ENCODE data around the gene FRG2.
"Not testable (repeated sequence)": the region's sequence is repeated elsewhere in the genome, so short reads cannot be mapped to it uniquely, and the experiment has no call there.

DNA sequence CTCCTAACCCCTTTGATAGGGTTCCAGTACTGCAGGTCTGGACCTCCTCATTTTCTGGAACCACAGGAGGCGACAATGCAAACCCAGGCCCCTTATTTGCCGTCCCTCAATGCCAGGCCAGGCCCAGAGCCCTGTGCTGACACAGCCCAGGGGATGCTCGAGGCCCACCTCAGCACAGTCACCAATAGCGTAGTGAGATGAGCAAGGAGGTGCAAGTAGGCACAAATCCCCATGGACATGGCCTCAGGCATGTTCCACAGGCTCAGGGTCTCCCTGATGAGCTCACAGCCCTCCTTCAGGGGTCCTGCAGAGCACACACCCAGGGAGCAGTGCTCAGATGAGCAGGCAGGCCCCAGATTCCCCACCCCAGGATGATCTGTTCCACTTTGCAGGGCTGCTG is 31.9 kb upstream of the FRG2 start:
- TF ChIP-seq CTCF (IDR thresholded peaks at IDR 0.05); POLR2A (IDR thresholded peaks at IDR 0.05; ENCODE audit: low read depth); POLR2AphosphoS5 (IDR thresholded peaks at IDR 0.05); EP300 (IDR thresholded peaks at IDR 0.05): not testable (repeated sequence)

All from esophagus muscularis mucosa (tissue), 4 donors.